Stromal cell of bone marrow (primary cell): ENCODE data around the gene BICD1.

Experiments used
- DNase-seq: peaks from one replicate; pipeline ENCODE4 v3.0.0-alpha.2; 2012; ENCODE audit warnings: low read depth

The BICD1 gene

DNA sequence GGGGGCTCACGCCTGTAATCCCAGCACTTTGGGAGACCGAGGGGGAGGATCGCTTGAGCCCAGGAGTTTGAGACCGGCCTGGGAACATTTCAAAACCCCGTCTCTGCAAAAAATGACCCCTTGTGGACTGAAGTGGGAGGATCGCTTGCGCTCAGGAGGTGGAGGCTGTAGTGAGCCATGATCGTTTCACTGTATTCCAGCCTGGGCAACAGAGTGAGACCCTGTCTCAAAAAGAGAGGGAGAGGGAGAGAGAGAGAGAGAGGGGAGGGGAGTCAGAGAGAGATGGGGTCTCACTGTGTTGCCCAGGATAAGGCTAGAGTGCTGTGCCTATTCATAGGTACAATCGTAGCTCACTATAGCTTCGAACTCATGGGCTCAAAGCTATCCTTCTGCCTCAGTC is 295.5 kb downstream of the BICD1 start:
- DNase-seq, result no peak

DNA sequence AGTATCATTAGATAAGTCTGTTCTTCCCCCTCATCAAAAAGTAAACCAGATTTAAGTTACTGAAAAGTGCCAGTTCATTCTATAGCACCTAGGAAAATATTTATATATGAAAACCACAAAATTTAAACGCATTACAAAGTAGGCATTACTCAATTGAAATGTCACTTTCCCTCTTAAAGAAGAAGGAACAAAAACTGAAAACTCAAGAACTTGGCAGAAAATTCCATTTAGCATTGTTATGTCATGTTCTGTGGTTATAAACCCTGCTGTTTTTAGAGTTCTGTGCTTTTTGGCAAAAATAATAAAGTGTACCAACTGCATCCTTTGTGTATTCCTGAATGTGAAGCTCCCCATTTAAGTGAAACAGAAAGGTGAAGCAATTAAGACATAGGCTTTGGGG is 296.3 kb downstream of the BICD1 start:
- no peak for DNase-seq

DNA sequence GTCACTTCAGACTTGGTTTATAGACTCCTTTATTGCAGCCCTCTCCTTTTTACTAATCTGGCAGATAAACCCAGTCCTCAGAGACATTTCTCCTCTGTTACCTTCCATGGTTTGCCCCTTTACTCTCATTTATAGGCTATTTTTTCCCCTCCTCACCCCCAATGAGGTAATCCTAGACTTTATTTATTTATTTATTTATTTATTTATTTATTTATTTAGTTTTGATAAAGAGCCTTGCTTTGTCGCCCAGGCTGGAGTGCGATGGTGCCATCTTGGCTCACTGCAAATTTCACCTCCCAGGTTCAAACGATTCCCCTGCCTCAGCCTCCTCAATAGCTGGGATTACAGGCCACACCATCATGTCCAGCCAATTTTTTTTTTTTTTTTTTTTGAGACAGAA is 301.1 kb downstream of the BICD1 start:
- no peak for DNase-seq

DNA sequence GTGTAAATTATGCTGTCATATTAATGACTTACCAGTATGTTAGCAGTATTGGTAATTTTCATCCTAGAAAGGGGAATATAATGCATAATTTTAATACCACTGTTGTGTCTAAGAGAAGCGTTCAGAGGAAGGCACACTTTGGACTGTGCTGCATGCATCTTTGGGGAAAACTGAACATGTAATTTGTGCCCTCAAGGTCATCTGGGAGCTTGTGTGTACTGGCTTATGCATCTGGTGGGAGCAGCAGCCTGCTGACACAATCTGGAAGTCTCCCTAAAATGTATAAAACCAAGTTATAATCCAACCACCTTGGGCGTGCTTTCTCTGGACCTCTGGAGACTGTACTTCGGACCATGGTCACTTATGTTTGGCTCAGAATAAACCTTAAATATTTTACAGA is 306.8 kb downstream of the BICD1 start:
- DNase-seq, result no peak

DNA sequence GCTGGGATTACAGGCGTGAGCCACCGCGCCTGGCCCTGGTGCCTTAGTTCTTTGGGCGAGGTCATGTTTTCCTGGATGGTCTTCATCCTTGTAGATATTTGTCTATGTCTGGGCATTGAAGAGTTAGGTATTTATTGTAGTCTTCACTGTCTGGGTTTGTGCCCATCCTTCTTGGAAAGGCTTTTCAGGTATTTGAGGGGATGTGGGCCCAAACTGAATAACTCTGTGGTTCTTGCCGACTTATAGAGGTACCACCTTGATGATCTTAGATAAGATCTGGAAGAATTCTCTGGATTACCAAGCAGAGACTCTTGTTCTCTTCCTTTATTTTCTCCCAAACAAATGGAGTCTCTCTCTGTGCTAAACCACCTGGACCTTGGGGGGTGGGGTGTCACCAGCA is 311.6 kb downstream of the BICD1 start:
- no peak for DNase-seq

DNA sequence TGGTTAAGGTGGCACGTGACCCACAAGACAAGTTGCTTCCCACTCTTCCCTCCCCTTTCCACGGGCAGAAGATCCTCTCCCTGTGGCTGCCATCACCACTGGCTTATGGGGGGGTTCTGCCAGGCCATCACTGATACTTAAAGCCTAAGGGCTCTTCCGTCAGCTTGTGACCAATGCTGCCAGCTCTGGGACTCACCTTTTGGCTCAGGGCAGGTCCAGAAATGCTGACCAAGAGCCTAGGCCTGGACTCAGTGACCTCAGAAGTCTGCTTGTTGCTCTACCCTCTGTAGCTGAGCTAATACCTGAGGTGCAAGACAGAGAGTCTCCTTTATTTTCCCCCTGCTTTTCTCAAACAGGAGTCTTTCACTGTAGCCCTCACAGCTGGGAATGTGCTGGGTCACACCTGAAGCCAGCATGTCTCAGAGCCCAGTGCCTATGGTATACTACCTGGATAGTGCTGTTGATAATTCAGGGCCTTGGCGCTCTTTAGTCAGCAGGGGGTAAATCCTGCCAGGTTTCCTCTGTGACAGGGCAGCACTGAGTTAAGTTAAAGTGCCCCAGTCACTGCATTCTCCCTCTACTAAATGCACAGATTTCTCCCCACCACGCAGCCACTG is 312.4 kb downstream of the BICD1 start:
- DNase-seq, result no peak

DNA sequence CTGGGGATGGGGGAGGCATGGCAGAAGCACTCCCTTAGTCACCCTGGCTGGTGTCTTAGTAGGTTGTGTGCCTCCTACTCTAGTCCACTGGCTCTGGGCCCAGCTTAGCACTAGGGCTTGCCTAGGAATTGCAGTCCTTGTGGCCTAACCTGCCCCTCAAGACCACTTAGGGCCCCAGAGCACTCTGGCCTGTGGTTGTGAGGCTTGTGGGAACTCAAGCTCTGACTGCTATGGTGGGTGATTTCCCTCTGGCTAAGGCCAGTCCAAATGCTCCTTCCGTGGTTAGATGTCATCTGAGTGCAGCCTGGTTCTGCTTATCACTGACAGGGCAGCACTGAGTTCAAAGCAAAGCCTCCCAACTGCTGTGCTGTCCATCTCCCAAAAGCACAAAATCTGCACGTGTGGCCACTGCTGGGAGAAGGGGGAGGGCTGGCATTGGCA is 312.9 kb downstream of the BICD1 start:
- DNase-seq, result no peak

DNA sequence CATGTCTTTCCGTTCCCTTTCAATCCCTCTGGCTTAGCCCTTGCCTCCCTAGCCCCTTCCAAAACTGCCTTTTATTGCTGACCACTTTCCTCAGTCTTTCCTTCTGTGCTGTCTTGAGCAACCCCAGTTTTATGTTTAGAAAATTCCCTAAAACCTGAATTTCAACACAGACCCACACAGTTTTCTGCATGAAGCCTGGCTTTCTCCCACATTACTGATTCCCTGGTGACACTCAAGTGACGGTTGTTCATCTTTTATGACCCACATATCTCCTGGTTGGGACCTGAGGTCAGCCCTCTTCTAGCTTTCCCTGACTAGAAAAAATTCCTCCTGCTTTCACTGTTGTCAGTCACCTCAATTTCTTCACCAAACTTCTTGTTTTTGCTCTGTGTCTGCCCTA is 313.7 kb downstream of the BICD1 start:
- no peak for DNase-seq

DNA sequence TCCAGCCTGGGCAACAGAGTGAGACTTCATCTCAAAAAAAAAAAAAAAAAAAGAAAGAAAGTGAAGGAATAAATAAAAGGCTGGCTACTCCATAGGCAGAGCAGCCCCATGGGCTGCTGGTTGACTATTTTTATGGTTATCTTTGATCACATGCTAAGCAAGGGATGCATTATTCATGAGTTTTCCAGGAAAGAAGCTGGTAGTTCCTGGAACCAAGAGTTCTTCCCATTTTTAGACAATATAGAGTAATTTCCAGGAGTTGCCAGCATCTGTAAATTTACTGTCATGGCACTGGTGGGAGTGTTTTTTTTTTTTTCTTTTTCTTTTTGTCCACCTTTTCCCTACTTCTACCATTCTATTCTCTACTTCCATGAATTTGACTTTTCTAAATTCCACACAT is 316.9 kb downstream of the BICD1 start:
- DNase-seq, result no peak

DNA sequence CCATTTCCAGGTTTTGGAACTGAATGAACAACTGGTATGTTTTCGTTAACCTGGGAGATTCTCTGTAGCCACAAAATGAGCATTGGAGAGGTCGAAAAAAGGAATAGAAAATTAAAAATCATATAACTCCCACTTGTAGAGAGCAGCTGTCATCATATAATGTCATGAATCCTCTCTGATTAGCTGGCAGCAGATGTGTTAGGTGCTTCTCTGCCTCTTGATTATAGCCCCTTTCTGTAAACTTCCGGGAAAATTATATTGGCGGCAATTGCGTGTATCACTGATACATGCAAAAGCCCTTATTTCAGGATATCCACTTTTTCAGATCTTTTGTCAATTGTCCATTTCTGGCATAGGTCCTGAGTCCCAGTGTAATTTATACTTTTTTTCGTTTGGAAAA is 324.4 kb downstream of the BICD1 start:
- no peak for DNase-seq
